MM.1S (cell line): ENCODE data around the gene MTHFR.

Experiments
- CTCF ChIP-seq: fragments of 300-600 bp; sonication (generic); IDR thresholded peaks from 2 replicates; pipeline ENCODE4 v1.5.1; 2016; ENCODE audit warnings: antibody characterized with exemption, low read length, mixed read lengths
- EZH2 ChIP-seq: fragments of 300-600 bp; sonication (generic); optimal IDR thresholded peaks from 2 replicates; pipeline ENCODE3; 2017; ENCODE audit warnings: low read depth, mild to moderate bottlenecking, antibody characterized with exemption, low read length, mixed read lengths
- EZH2phosphoT487 ChIP-seq: fragments of 300-600 bp; sonication (generic); IDR thresholded peaks from 2 replicates; pipeline ENCODE4 v1.6.1; 2018; ENCODE audit warnings: antibody characterized with exemption, low read length

GRCh38 chr1:11771481-11772043 is 34.2 kb downstream of the MTHFR start:
- TF ChIP-seq CTCF (no peak), EZH2 (no peak), EZH2phosphoT487 (no peak)
